Mesenteric fat pad (tissue), 1 donor: ENCODE measurements around the gene MXRA7. TPM values are rescaled to one million over a fixed set of nuclear protein-coding genes. Genes with fewer than 3 reads are reported as not detected.

Source experiments
- DNase-seq: peaks from one replicate; pipeline ENCODE4 v3.0.0-alpha.2; 2020; ENCODE audit warnings: low spot score
- total RNA-seq: library from RNA; stranded (reverse); fragmentation: NEBNext Ultra II Directional; extraction: Animal tissue kit (Norgen Biotek cat#: 25700); gene quantifications from one replicate; pipeline ENCODE4 v1.2.1, GENCODE V29; 2021
- donor health status: DM: yes; HTN: yes; CAD: no.

MXRA7 gene
- total RNA-seq, 1 donor from 2014 or later = 193 TPM

GRCh38 chr17:76696763-76697701 lies 13.7 kb downstream of the MXRA7 start:
- DNase-seq = no peak

DNA sequence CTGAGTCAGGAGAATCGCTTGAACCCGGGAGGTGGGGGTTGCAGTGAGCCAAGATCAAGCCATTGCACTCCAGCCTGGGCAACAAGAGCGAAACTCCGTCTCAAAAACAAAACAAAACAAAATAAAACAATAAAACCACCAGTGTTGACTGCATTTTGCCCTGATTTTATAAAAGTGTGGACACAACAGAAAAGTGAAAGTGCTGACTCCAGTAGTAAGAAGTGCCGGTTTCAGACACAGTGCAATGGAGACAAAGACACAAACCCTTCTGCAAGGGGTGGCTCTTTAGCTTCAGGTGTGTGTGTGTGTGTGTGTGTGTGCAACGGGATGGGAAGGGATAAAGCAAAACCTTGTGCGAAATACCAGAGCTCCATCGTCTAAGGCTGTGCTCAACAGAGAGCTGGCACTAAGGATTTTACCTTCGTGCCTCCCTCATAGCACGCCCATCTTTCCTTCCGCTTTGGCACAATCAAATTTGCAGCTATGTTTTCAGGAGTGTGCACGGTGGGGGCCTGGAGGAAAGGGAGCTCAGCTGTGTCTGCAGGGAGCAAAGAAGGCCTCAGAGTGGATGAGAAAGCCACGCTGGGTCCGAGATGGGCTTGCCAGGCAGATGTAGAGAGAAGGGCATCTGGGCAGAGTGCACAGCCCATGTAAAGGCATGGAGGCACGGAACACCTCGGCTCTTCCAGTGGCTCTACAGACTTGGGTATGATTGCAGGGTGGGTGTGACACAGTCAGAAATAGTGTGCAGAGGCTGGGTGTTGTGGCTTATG lies 15.5 kb downstream of the MXRA7 start:
- no peak for DNase-seq

GRCh38 chr17:76691379-76692191 lies 19.2 kb downstream of the MXRA7 start:
- no peak for DNase-seq

DNA sequence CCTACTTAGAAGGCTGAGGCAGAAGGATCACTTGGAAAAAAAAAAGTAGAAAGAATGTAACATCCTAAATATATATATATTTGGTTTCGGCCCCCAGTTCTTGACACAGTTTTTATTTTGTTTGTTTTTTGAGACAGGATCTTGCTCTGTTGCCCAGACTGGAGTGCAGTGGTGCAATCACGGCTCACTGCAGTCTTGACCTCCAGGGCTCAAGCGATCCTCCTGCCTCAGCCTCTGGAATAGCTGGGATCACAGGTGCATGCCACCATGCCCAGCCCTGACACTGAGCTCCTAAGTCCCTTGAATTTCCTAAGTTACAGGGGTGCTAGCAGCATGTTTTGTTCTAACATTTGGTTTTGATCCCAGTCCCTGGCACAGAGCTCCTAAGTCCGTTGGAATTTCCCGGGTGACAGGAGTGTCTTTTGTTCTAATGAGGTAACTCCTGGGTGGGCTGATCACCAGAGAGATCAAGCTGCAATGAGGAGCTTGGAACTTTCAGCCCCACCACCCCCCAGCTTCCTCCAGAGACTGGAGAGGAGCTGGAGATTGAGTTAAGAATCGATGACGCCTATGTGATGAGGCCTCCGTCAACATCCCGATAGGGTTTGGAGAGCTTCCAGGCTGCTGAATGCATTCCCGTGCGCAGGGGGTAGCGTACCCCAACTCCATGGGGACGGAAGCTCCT lies 20.0 kb downstream of the MXRA7 start:
- no peak for DNase-seq

DNA sequence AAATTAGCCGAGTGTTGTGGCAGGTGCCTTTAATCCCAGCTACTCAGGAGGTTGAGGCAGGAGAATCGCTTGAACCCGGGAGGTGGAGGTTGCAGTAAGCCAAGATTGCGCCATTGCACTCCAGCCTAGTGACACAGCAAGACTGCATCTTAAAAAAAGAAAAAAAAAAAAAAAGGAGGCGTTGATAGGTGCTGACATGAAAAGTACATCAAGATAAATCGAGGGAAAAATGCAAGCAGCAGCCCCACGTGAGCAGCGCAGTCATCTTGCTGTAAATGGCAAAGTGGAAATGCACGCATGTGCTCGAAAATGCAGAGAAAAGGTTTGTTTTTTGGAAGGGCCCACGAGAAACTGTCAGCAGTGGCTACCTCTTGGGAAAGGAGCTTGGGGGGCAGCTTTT lies 20.9 kb downstream of the MXRA7 start:
- no peak for DNase-seq

GRCh38 chr17:76688165-76688622 lies 22.6 kb downstream of the MXRA7 start:
- no peak for DNase-seq

DNA sequence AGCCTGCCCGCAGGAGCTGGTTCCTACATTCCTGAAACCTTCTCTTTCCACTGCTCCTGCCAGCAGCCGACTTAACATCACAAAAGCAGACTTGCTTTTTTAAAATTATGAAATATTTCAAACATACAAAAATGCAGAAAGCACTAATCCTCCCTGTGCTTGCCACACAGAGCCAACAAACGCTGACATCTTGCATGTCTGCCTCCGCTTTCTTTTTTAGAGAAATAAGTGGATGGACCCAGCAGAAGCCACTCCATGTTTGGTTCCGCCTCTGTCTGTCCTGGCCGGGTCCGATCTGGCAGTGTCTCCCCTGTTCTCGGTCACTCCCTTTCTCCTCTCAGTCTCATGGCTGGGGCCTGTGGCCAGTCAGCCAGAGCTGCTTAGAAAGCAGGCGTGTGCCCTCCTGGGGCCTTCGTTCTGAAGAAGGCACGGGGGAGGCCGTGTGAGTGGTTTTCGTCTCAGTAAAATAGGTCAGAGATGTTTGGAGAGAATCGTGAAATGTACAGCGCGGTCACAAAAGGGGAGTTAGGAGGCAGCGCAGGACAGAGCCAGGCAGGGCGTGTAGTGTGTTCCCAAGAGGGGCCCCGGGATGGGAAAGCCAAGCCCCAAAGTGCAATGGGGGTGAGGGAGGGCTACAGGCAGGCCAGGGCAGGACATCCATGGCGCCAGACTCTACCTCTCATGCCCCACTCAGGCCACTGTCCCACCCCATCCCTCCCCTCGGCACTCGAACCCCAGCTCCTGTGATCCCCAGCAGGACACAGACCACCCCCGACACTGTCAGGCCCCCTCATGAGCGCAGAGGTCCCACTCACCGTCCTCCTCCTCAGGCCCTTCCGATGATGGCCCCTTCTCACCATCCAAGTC lies 23.2 kb downstream of the MXRA7 start:
- no peak for DNase-seq

GRCh38 chr17:76686538-76687297 lies 24.0 kb downstream of the MXRA7 start:
- no peak for DNase-seq

DNA sequence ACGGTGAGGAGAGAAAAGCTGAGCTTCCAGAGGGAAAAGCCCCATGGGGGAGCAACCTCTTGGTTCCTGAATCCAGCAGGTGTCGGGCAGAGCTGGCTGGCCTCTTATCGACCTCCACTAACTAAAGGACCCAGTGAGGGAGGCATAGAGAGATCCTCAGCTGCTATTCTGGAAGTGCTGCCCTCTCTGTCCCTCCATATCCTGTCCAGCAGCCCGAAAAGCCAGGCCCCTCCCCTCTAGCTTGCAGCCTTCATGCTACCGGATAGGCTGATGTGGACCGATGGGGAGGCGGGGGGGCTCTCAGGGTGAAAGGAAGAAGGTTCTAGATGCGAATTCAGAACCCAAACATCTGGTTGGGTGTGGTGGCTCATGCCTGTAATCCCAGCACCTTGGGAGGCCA lies 24.9 kb downstream of the MXRA7 start:
- DNase-seq = no peak

DNA sequence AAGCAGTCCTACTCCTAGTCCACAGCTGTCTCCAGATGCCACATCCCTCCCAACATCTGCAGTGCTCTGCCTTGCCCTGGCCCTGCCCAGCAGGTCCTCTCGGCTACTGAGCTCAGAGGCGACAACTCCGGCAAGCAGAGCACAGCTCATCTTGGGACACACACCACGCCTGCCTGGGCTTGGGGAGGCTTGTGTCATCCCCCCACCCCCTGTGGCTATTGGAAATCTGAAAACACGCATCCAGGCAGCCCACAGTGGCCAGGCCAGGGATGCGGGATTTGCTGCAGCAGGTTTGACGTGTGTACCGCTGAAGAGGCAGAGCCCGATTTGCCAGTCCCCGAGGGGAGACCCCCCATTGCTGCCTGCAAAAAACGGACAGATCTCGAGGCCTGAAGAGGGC lies 25.4 kb downstream of the MXRA7 start:
- DNase-seq = no peak

- no peak for DNase-seq
These were observed 26.0 kb downstream of the MXRA7 start for GRCh38 chr17:76684756-76685155.

GRCh38 chr17:76683921-76684745 lies 26.6 kb downstream of the MXRA7 start:
- DNase-seq = no peak

- no peak for DNase-seq
These were observed 27.6 kb downstream of the MXRA7 start for GRCh38 chr17:76683011-76683755.

DNA sequence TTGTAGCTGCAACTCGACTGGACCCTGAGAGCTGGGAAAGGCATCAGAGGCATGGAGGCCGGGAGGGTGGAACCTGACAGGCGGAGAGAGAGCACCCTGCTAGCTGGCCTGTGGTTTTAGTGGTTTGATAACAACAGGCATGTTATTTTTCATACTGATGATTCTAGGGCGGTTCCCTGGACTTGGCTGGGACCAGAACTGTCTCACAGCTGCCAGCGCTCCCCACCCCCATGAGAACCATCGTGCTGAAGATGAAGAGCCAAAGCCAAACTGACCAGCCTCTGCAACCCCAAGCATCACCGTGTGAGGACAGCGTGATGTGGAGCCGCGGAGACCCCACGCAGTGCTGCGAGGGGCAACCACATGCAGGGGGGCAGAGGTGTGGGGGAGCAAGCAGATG lies 28.5 kb downstream of the MXRA7 start:
- no peak for DNase-seq

GRCh38 chr17:76681222-76682137 lies 29.3 kb downstream of the MXRA7 start:
- no peak for DNase-seq

GRCh38 chr17:76679239-76679638 lies 31.5 kb downstream of the MXRA7 start:
- no peak for DNase-seq
